DOHH2 (cell line): Measurements from ENCODE around the gene CFAP46.

Experiments
- EZH2phosphoT487 ChIP-seq: fragments of 200-600 bp; sonication (generic); IDR thresholded peaks from 2 replicates; pipeline ENCODE4 v1.6.1; 2017; ENCODE audit warnings: borderline replicate concordance, mild to moderate bottlenecking, antibody characterized with exemption, low read length, moderate library complexity, mixed read lengths
- TF ChIP-seq, protein P1 (sequence below): fragments of 200-600 bp; sonication (generic); IDR thresholded peaks from one replicate; pipeline ENCODE4 v1.5.1; 2014; ENCODE audit warnings: antibody characterized with exemption, mild to moderate bottlenecking, low read depth, low read length; ENCODE audit not compliant: poor library complexity, severe bottlenecking

DNA sequence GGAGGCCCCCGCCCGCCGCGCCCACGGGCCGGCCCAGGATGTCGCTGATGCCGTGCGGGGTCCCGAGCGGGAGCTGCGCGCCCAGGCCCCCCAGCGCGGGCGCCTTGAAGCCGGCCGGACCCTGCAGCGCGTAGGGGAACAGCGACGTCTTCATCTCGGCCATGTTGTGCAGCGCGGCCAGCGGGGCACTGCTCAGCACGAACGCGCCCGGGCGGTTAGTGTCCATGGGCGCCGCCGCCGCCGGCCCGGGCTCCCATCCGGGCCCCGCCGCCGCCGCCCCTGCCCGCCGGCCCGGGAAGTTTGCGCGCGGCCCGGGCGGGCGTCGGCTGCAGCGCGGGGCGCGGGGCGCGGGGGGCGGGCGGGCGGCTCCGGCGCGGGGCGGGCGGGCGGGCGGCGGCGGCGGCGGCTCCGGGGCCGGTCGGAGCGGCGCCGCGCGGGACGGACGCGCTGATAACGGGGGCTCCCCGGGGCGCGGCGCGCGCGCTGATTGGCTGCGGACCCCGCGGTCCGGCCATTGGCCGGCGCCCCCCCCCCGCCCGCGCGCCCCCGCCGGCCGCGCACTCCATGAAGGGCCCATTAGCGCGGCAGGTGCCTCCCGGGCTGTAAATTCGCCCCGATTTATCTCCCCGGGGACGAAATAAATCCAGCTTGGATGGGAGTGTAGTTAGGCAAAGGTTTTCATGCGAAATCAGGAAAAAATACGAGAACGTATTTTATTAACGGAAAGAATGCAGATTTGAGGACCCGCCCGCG is 156.5 kb downstream of the CFAP46 start, which contains the start of gene NKX6-2:
- TF ChIP-seq, protein P1, sequence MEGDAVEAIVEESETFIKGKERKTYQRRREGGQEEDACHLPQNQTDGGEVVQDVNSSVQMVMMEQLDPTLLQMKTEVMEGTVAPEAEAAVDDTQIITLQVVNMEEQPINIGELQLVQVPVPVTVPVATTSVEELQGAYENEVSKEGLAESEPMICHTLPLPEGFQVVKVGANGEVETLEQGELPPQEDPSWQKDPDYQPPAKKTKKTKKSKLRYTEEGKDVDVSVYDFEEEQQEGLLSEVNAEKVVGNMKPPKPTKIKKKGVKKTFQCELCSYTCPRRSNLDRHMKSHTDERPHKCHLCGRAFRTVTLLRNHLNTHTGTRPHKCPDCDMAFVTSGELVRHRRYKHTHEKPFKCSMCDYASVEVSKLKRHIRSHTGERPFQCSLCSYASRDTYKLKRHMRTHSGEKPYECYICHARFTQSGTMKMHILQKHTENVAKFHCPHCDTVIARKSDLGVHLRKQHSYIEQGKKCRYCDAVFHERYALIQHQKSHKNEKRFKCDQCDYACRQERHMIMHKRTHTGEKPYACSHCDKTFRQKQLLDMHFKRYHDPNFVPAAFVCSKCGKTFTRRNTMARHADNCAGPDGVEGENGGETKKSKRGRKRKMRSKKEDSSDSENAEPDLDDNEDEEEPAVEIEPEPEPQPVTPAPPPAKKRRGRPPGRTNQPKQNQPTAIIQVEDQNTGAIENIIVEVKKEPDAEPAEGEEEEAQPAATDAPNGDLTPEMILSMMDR = no peak
- TF ChIP-seq EZH2phosphoT487 = no peak
